SK-N-SH (cell line): ENCODE measurements around the gene NLRP14. TPM values are rescaled to one million over a fixed set of nuclear protein-coding genes. Genes with fewer than 3 reads are reported as not detected.

Experiments used
- CTCF ChIA-PET: fragments of 300-600, 350-600 bp; formaldehyde crosslinking; extraction: SDS; loops from one replicate; lab custom pipeline; 2021; lab: Yijun Ruan, JAX
- POLR2A ChIA-PET: fragments of 350-600 bp; sonication (Branson Sonifier 250); formaldehyde crosslinking; extraction: SDS; loops from one replicate; lab custom pipeline; 2020; ENCODE audit warnings: antibody characterized with exemption, inconsistent platforms; lab: Yijun Ruan, JAX
- DNase-seq: peaks from one replicate; pipeline ENCODE4 v3.0.0; 2012
- H2AFZ ChIP-seq: fragments of 200-600 bp; sonication (generic); 2 replicates; pipeline ENCODE4 v1.8.1; 2016; ENCODE audit warnings: antibody characterized with exemption, mild to moderate bottlenecking, low read depth
- H3F3A ChIP-seq: fragments of 200-600 bp; sonication (generic); replicated peaks from 2 replicates; pipeline ENCODE3; 2016; ENCODE audit warnings: antibody characterized with exemption, mild to moderate bottlenecking; ENCODE audit not compliant: insufficient read depth
- H3K27ac ChIP-seq, 2 experiments: fragments of 200-500 bp in 1 of 2; fragments of 200-600 bp in 1 of 2; sonication (Bioruptor generic) in 1 of 2; sonication (generic), shearing (Covaris generic) in 1 of 2; 2 replicates each; pipeline versions ENCODE4 v1.5.1 to v1.6.1; 2014 to 2016; ENCODE audit warnings: low read depth in 2 of 2, inconsistent platforms in 1 of 2, low read length in 1 of 2, mild to moderate bottlenecking in 1 of 2, mixed read lengths in 1 of 2
- H3K27me3 ChIP-seq: fragments of 200-600 bp; sonication (generic), shearing (Covaris generic); 2 replicates; pipeline ENCODE4 v1.6.1; 2016; ENCODE audit warnings: mixed run types; ENCODE audit not compliant: insufficient read depth
- H3K36me3 ChIP-seq, 2 experiments: fragments of 200-500 bp in 1 of 2; fragments of 200-600 bp in 1 of 2; sonication (Bioruptor generic) in 1 of 2; sonication (generic) in 1 of 2; replicated peaks in 1 of 2; 2 replicates each; pipeline versions ENCODE3 to v1.5.1; 2014 to 2016; ENCODE audit warnings: low read length in 1 of 2, mild to moderate bottlenecking in 1 of 2; ENCODE audit not compliant: insufficient read depth in 2 of 2, control insufficient read depth in 1 of 2
- H3K4me1 ChIP-seq, 2 experiments: fragments of 200-500 bp in 1 of 2; fragments of 200-600 bp in 1 of 2; sonication (Bioruptor generic) in 1 of 2; sonication (generic), shearing (Covaris generic) in 1 of 2; 2 replicates each; pipeline versions ENCODE4 v1.5.1 to v1.6.1; 2014 to 2016; ENCODE audit warnings: low read depth in 1 of 2, low read length in 1 of 2, mixed run types in 1 of 2; ENCODE audit not compliant: insufficient read depth in 2 of 2, control insufficient read depth in 1 of 2
- H3K4me2 ChIP-seq: fragments of 200-600 bp; sonication (generic), shearing (Covaris generic); 2 replicates; pipeline ENCODE4 v1.6.1; 2017; ENCODE audit warnings: mixed run types
- H3K4me3 ChIP-seq, 2 experiments: fragments of 200-500 bp in 1 of 2; fragments of 200-600 bp in 1 of 2; sonication (Bioruptor generic) in 1 of 2; sonication (generic), shearing (Covaris generic) in 1 of 2; 2 replicates each; pipeline versions ENCODE4 v1.5.1 to v1.8.1; 2014 to 2016; ENCODE audit warnings: low read depth in 2 of 2, inconsistent platforms in 1 of 2, low read length in 1 of 2, mild to moderate bottlenecking in 1 of 2, mixed read lengths in 1 of 2, moderate library complexity in 1 of 2
- H3K79me2 ChIP-seq: fragments of 200-600 bp; sonication (generic); 2 replicates; pipeline ENCODE4 v1.8.1; 2017; ENCODE audit warnings: mild to moderate bottlenecking; ENCODE audit not compliant: insufficient read depth
- H3K9ac ChIP-seq: fragments of 200-600 bp; sonication (generic); 2 replicates; pipeline ENCODE4 v1.6.1; 2017; ENCODE audit warnings: mixed run types
- H3K9me2 ChIP-seq: fragments of 200-600 bp; sonication (generic); 2 replicates; pipeline ENCODE4 v1.6.1; 2017; ENCODE audit warnings: mixed run types
- H3K9me3 ChIP-seq: fragments of 200-600 bp; sonication (generic); 2 replicates; pipeline ENCODE4 v1.6.1; 2017; ENCODE audit warnings: mixed run types, mild to moderate bottlenecking, moderate library complexity
- H4K20me1 ChIP-seq: fragments of 200-600 bp; sonication (generic); 2 replicates; pipeline ENCODE4 v1.6.1; 2017; ENCODE audit warnings: mild to moderate bottlenecking, mixed run types; ENCODE audit not compliant: insufficient read depth
- CHD2 ChIP-seq: fragments of 150-350 bp; IDR thresholded peaks from 2 replicates; pipeline ENCODE4 v1.6.1; 2018; ENCODE audit warnings: low read length; ENCODE audit not compliant: partially characterized antibody
- ELF1 ChIP-seq: IDR thresholded peaks from 2 replicates; pipeline ENCODE4 v1.4.0; 2012
- FOSL2 ChIP-seq: IDR thresholded peaks from 2 replicates; pipeline ENCODE4 v1.4.0; 2012; ENCODE audit warnings: low read depth, mild to moderate bottlenecking, moderate library complexity, borderline replicate concordance
- FOXJ3 ChIP-seq: sonication (generic); formaldehyde crosslinking; IDR thresholded peaks from 2 replicates; pipeline ENCODE4 v1.5.1; 2020; ENCODE audit warnings: mild to moderate bottlenecking, missing genetic modification reagents
- FOXM1 ChIP-seq: IDR thresholded peaks from 2 replicates; pipeline ENCODE4 v1.4.0; 2012; ENCODE audit warnings: low read depth, mild to moderate bottlenecking
- GATA2 ChIP-seq: sonication (generic); formaldehyde crosslinking; IDR thresholded peaks from 2 replicates; pipeline ENCODE4 v1.5.0; 2020; ENCODE audit warnings: mild to moderate bottlenecking, missing genetic modification reagents
- MAX ChIP-seq: IDR thresholded peaks from 2 replicates; pipeline ENCODE4 v1.4.0; 2012; ENCODE audit warnings: low read depth
- MEF2A ChIP-seq: IDR thresholded peaks from 2 replicates; pipeline ENCODE4 v1.4.0; 2012; ENCODE audit warnings: low read depth, borderline replicate concordance
- MXI1 ChIP-seq: IDR thresholded peaks from 2 replicates; pipeline ENCODE4 v1.6.1; 2012; ENCODE audit warnings: mild to moderate bottlenecking, low read depth, low read length, improper control_type of control experiment
- NFIC ChIP-seq: IDR thresholded peaks from 2 replicates; pipeline ENCODE4 v1.4.0; 2012; ENCODE audit warnings: borderline replicate concordance
- PBX3 ChIP-seq: IDR thresholded peaks from 2 replicates; pipeline ENCODE4; 2012
- RCOR1 ChIP-seq: fragments of 150-350 bp; IDR thresholded peaks from 2 replicates; pipeline ENCODE4 v1.6.1; 2017; ENCODE audit warnings: antibody characterized with exemption, low read length
- RFX5 ChIP-seq: IDR thresholded peaks from 2 replicates; pipeline ENCODE4 v1.6.1; 2012; ENCODE audit warnings: mild to moderate bottlenecking, improper control_type of control experiment, low read length
- RXRA ChIP-seq: IDR thresholded peaks from 2 replicates; pipeline ENCODE4 v1.4.0; 2012; ENCODE audit warnings: low read depth, mild to moderate bottlenecking, borderline replicate concordance
- USF1 ChIP-seq: IDR thresholded peaks from 2 replicates; pipeline ENCODE4 v1.4.0; 2012; ENCODE audit warnings: low read depth, borderline replicate concordance
- YY1 ChIP-seq: IDR thresholded peaks from 2 replicates; pipeline ENCODE4 v1.4.0; 2012; ENCODE audit warnings: low read depth, mild to moderate bottlenecking
- ZBTB33 ChIP-seq: IDR thresholded peaks from 2 replicates; pipeline ENCODE4 v1.4.0; 2012; ENCODE audit warnings: low read depth, borderline replicate concordance
- WGBS: methylation state at CpG from one replicate; pipeline ENCODE4 v1.1.6; 2017; ENCODE audit warnings: low lambda C conversion rate; 5-methylcytosine and 5-hydroxymethylcytosine counted together
- polyA plus RNA-seq, 3 experiments: library from polyadenylated mRNA; depleted of rRNA; stranded (reverse); fragments of >200 nt; gene quantifications; 2 replicates each; pipeline ENCODE4 v1.2.3, GENCODE V29; 2012

NLRP14 gene
- polyA plus RNA-seq, 1 of the 3 experiments (the other 2 are of a cell fraction): not detected

GRCh38 chr11:7028141-7028540, 7.9 kb downstream of the NLRP14 start:
- DNase-seq: no peak
- Histone ChIP-seq H3K4me1 (no peaks in the 10 kb centered on the region), H3F3A (no peaks in the 10 kb centered on the region), H3K79me2 (no peaks in the 10 kb centered on the region), H4K20me1 (no peaks in the 10 kb centered on the region), H3K9me2 (no peaks in the 10 kb centered on the region), H3K36me3 (no peaks in the 10 kb centered on the region), H3K9ac (no peak overlapping the region), H3K27ac (no peak overlapping the region), H3K27me3 (peaks cover 12% of the 10 kb centered on the region; the same call in 1 of the 2 replicates), H2AFZ (no peak overlapping the region), H3K9me3 (no peaks in the 10 kb centered on the region), H3K4me3 (no peak overlapping the region), H3K4me2 (no peak overlapping the region)
- TF ChIP-seq GATA2 (no peak), YY1 (no peak)
- CTCF ChIA-PET: no interaction called here
- POLR2A ChIA-PET: no interaction called here
- WGBS: 40% methylated on average over 3 of the region's 3 CpGs

- Histone ChIP-seq H3K79me2 (no peaks in the 10 kb centered on the region), H3K9me2 (no peaks in the 10 kb centered on the region)
- no peak for DNase-seq
Measured at GRCh38 chr11:7030836-7031235, 10.6 kb downstream of the NLRP14 start.

GRCh38 chr11:7031471-7031871, 11.2 kb downstream of the NLRP14 start:
- ChIA-PET POLR2A (no interaction called here), CTCF (no interaction called here)
- no peaks in the 10 kb centered on the region for H3K4me1 ChIP-seq
- no peak overlapping the region for H2AFZ ChIP-seq
- no peaks in the 10 kb centered on the region for H3K9me2 ChIP-seq
- H3F3A ChIP-seq: no peaks in the 10 kb centered on the region
- no peaks in the 10 kb centered on the region for H3K36me3 ChIP-seq
- WGBS: 40% methylated on average over 11 of the region's 11 CpGs
- H3K79me2 ChIP-seq: no peaks in the 10 kb centered on the region
- H3K27me3 ChIP-seq: peaks cover 12% of the 10 kb centered on the region; the same call in 1 of the 2 replicates
- DNase-seq: no peak
- no peak overlapping the region for H3K27ac ChIP-seq
- no peak for TF ChIP-seq RFX5
- TF ChIP-seq RXRA: no peak
- TF ChIP-seq ZBTB33: no peak
- TF ChIP-seq MAX: no peak
- TF ChIP-seq USF1: no peak
- no peak for TF ChIP-seq FOXJ3 (CRISPR knock-in tag)
- TF ChIP-seq RCOR1: no peak
- no peak for TF ChIP-seq CHD2
- TF ChIP-seq MEF2A: no peak
- TF ChIP-seq PBX3: no peak
- no peak for TF ChIP-seq FOSL2
- no peak for TF ChIP-seq MXI1
- no peak for TF ChIP-seq FOXM1
- TF ChIP-seq NFIC: no peak
- TF ChIP-seq GATA2: no peak
- H3K4me2 ChIP-seq: no peak overlapping the region
- no peaks in the 10 kb centered on the region for H4K20me1 ChIP-seq
- H3K9ac ChIP-seq: no peak overlapping the region
- no peaks in the 10 kb centered on the region for H3K9me3 ChIP-seq
- no peak overlapping the region for H3K4me3 ChIP-seq

More at GRCh38 chr11:7030836-7031235, 10.6 kb downstream of the NLRP14 start:
- Histone ChIP-seq H4K20me1 (no peaks in the 10 kb centered on the region), H3F3A (no peaks in the 10 kb centered on the region), H3K27me3 (peaks cover 12% of the 10 kb centered on the region; the same call in 1 of the 2 replicates), H2AFZ (no peak overlapping the region), H3K9ac (no peak overlapping the region), H3K9me3 (no peaks in the 10 kb centered on the region), H3K27ac (no peak overlapping the region), H3K4me2 (no peak overlapping the region), H3K36me3 (no peaks in the 10 kb centered on the region), H3K4me1 (no peaks in the 10 kb centered on the region), H3K4me3 (no peak overlapping the region)
- CTCF ChIA-PET: no interaction called here
- WGBS: 60% methylated on average over 13 of the region's 16 CpGs
- POLR2A ChIA-PET: no interaction called here
- TF ChIP-seq FOSL2 (no peak), ELF1 (no peak)
